Right lobe of liver (tissue), 4 donors: ENCODE results near the gene XPR1.

Source experiments
- POLR2A ChIP-seq: fragments of 450-650 bp; IDR thresholded peaks from one replicate; pipeline ENCODE4 v1.6.1; 2017; ENCODE audit warnings: antibody characterized with exemption, mild to moderate bottlenecking
- TF ChIP-seq, protein P1 (sequence below), 4 donors: fragments of 200-600 bp in 3 of 4; fragments of 450-650 bp in 1 of 4; IDR thresholded peaks; one replicate each; pipeline versions ENCODE4 v1.5.1 to v1.8.0; 2016 to 2022; ENCODE audit warnings: antibody characterized with exemption in 4 of 4, mild to moderate bottlenecking in 2 of 4
- donor health status: DM: no; HTN: no; CAD: no.
- donor health status: DM: no; HTN: no; CAD: no.
- donor health status: DM: no; HTN: yes; CAD: no.

- TF ChIP-seq, protein P1, sequence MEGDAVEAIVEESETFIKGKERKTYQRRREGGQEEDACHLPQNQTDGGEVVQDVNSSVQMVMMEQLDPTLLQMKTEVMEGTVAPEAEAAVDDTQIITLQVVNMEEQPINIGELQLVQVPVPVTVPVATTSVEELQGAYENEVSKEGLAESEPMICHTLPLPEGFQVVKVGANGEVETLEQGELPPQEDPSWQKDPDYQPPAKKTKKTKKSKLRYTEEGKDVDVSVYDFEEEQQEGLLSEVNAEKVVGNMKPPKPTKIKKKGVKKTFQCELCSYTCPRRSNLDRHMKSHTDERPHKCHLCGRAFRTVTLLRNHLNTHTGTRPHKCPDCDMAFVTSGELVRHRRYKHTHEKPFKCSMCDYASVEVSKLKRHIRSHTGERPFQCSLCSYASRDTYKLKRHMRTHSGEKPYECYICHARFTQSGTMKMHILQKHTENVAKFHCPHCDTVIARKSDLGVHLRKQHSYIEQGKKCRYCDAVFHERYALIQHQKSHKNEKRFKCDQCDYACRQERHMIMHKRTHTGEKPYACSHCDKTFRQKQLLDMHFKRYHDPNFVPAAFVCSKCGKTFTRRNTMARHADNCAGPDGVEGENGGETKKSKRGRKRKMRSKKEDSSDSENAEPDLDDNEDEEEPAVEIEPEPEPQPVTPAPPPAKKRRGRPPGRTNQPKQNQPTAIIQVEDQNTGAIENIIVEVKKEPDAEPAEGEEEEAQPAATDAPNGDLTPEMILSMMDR (IDR thresholded peaks at IDR 0.05) = no peak
- no peak for TF ChIP-seq POLR2A
Measured at GRCh38 chr1:180588121-180588520, 43.7 kb upstream of the XPR1 start.
